HCT116 (cell line): ENCODE measurements around the gene TASP1.

Source experiments
- CEBPB ChIP-seq: IDR thresholded peaks from 2 replicates; pipeline ENCODE4 v1.6.1; 2012; ENCODE audit warnings: low read depth
- CTCF ChIP-seq, 3 experiments: fragments of 200-600 bp in 1 of 3; sonication (generic) in 1 of 3; IDR thresholded peaks in 2 of 3; conservative IDR thresholded peaks in 1 of 3; 2 replicates each; pipeline ENCODE4 v1.5.1; 2012 to 2017; ENCODE audit warnings: low read depth in 2 of 3, low read length in 2 of 3, antibody characterized with exemption in 1 of 3, borderline replicate concordance in 1 of 3, control low read depth in 1 of 3, mild to moderate bottlenecking in 1 of 3, mixed read lengths in 1 of 3, mixed run types in 1 of 3, moderate library complexity in 1 of 3; ENCODE audit not compliant: insufficient read depth in 1 of 3
- EZH2 ChIP-seq: fragments of 200-600 bp; sonication (generic); IDR thresholded peaks from 2 replicates; pipeline ENCODE4 v1.6.1; 2017; ENCODE audit warnings: antibody characterized with exemption, mixed run types
- EZH2phosphoT487 ChIP-seq: fragments of 200-600 bp; IDR thresholded peaks from 2 replicates; pipeline ENCODE4 v1.6.1; 2018; ENCODE audit warnings: antibody characterized with exemption, borderline replicate concordance
- MAX ChIP-seq: IDR thresholded peaks from 2 replicates; pipeline ENCODE4 v1.6.1; 2012
- POLR2A ChIP-seq: IDR thresholded peaks from 2 replicates; pipeline ENCODE4 v1.7.0; 2011; ENCODE audit warnings: borderline replicate concordance; ENCODE audit not compliant: insufficient read depth, insufficient read length; ENCODE audit errors: extremely low read depth
- POLR2AphosphoS5 ChIP-seq: IDR thresholded peaks from 2 replicates; pipeline ENCODE4 v1.6.1; 2011; ENCODE audit warnings: mild to moderate bottlenecking, low read depth, low read length, moderate library complexity
- RAD21 ChIP-seq: IDR thresholded peaks from 2 replicates; pipeline ENCODE4 v1.6.1; 2012; ENCODE audit warnings: low read depth, mild to moderate bottlenecking
- REST ChIP-seq: IDR thresholded peaks from 2 replicates; pipeline ENCODE4 v1.6.1; 2012; ENCODE audit warnings: low read depth
- SIN3A ChIP-seq: IDR thresholded peaks from 2 replicates; pipeline ENCODE4 v1.6.1; 2012; ENCODE audit warnings: low read depth
- SRF ChIP-seq: IDR thresholded peaks from 2 replicates; pipeline ENCODE4 v1.6.1; 2012; ENCODE audit warnings: low read depth
- YY1 ChIP-seq: IDR thresholded peaks from 2 replicates; pipeline ENCODE4 v1.6.1; 2011; ENCODE audit warnings: low read length, low read depth, moderate library complexity, mild to moderate bottlenecking; ENCODE audit not compliant: insufficient replicate concordance; ENCODE audit errors: extremely low read depth
- ZFX ChIP-seq: fragments of 450-650 bp; IDR thresholded peaks from 2 replicates; pipeline ENCODE4 v1.6.1; 2017
- ZNF274 ChIP-seq: fragments of 200-500 bp; sonication (Bioruptor generic); IDR thresholded peaks from 2 replicates; pipeline ENCODE4 v1.6.1; 2014; ENCODE audit warnings: mild to moderate bottlenecking, low read depth, low read length, inconsistent platforms

- TF ChIP-seq REST: no peak
- TF ChIP-seq CTCF (IDR thresholded peaks at IDR 0.05 in 2 of 3, conservative IDR thresholded peaks at IDR 0.05 in 1 of 3; ENCODE audit: borderline replicate concordance in 1 of 3, insufficient read depth in 1 of 3, low read depth in 2 of 3, low read length in 2 of 3): no peak
- no peak for TF ChIP-seq RAD21
- no peak for TF ChIP-seq POLR2A
- no peak for TF ChIP-seq POLR2AphosphoS5
- TF ChIP-seq ZNF274: no peak
- TF ChIP-seq EZH2: no peak
- TF ChIP-seq ZFX: no peak
- TF ChIP-seq EZH2phosphoT487: no peak
- no peak for TF ChIP-seq MAX
- TF ChIP-seq YY1: no peak
- TF ChIP-seq SIN3A: no peak
- no peak for TF ChIP-seq SRF
- no peak for TF ChIP-seq CEBPB
Observed at GRCh38 chr20:13452470-13453124, 186.1 kb downstream of the TASP1 start.
